Liver (tissue), 9 donors: Measurements from ENCODE around the gene FBXO22. TPM values are rescaled to one million over a fixed set of nuclear protein-coding genes. Genes with fewer than 3 reads are reported as not detected.

ENCODE experiments used
- DNase-seq: peaks from one replicate; pipeline ENCODE4 v3.0.0-alpha.2; 2017; ENCODE audit warnings: low spot score
- H3K27ac ChIP-seq, 2 donors: one replicate each; pipeline ENCODE4 v1.7.0; 2013; ENCODE audit warnings: inconsistent platforms in 2 of 2, low read length in 2 of 2, control low read depth in 1 of 2, low read depth in 1 of 2, mild to moderate bottlenecking in 1 of 2
- H3K27me3 ChIP-seq, 4 donors: one replicate each; pipeline versions ENCODE4 v1.6.1 to v1.7.0; 2013; ENCODE audit warnings: low read length in 3 of 4, inconsistent platforms in 1 of 4, mild to moderate bottlenecking in 1 of 4, moderate library complexity in 1 of 4; ENCODE audit not compliant: control insufficient read depth in 4 of 4, insufficient read depth in 4 of 4
- H3K36me3 ChIP-seq, 4 donors: one replicate each; pipeline versions ENCODE4 v1.6.1 to v1.7.0; 2013; ENCODE audit warnings: low read length in 3 of 4, mild to moderate bottlenecking in 3 of 4, low read depth in 1 of 4, moderate library complexity in 1 of 4; ENCODE audit not compliant: control insufficient read depth in 4 of 4, insufficient read depth in 3 of 4
- H3K4me1 ChIP-seq, 4 donors: one replicate each; pipeline versions ENCODE4 v1.6.1 to v1.7.0; 2013; ENCODE audit warnings: low read length in 3 of 4, mild to moderate bottlenecking in 3 of 4, moderate library complexity in 1 of 4; ENCODE audit not compliant: control insufficient read depth in 4 of 4, insufficient read depth in 4 of 4
- H3K4me3 ChIP-seq, 3 donors: one replicate each; pipeline versions ENCODE4 v1.6.1 to v1.7.0; 2013; ENCODE audit warnings: low read length in 3 of 3, control low read depth in 1 of 3, low read depth in 1 of 3, mild to moderate bottlenecking in 1 of 3
- H3K9ac ChIP-seq, 2 donors: one replicate each; pipeline ENCODE4 v1.7.0; 2013; ENCODE audit warnings: low read length in 2 of 2, mild to moderate bottlenecking in 2 of 2, moderate library complexity in 2 of 2, control low read depth in 1 of 2, low read depth in 1 of 2
- H3K9me3 ChIP-seq, 4 donors: one replicate each; pipeline versions ENCODE4 v1.6.1 to v1.7.0; 2013; ENCODE audit warnings: low read length in 3 of 4; ENCODE audit not compliant: control insufficient read depth in 4 of 4
- ATF3 ChIP-seq: IDR thresholded peaks from 2 replicates; pipeline ENCODE4 v1.6.1; 2016; ENCODE audit warnings: antibody characterized with exemption
- EGR1 ChIP-seq, 2 donors: IDR thresholded peaks; 2 replicates each; pipeline ENCODE4 v1.6.1; 2016 to 2018; ENCODE audit warnings: antibody characterized with exemption in 2 of 2, low read depth in 2 of 2
- FOXA1 ChIP-seq: IDR thresholded peaks from 2 replicates; pipeline ENCODE4 v1.6.1; 2016; ENCODE audit warnings: antibody characterized with exemption
- FOXA2 ChIP-seq: IDR thresholded peaks from 2 replicates; pipeline ENCODE4 v1.6.1; 2016; ENCODE audit warnings: antibody characterized with exemption
- GABPA ChIP-seq, 2 donors: IDR thresholded peaks in 1 of 2; conservative IDR thresholded peaks in 1 of 2; 2 replicates each; pipeline ENCODE4 v1.6.1; 2016; ENCODE audit warnings: antibody characterized with exemption in 2 of 2, mild to moderate bottlenecking in 1 of 2, moderate library complexity in 1 of 2
- JUND ChIP-seq, 2 donors: IDR thresholded peaks; 2 replicates each; pipeline ENCODE4 v1.6.1; 2016; ENCODE audit warnings: antibody characterized with exemption in 2 of 2
- MAX ChIP-seq: IDR thresholded peaks from 2 replicates; pipeline ENCODE4 v1.6.1; 2016; ENCODE audit warnings: antibody characterized with exemption
- NR2F2 ChIP-seq: IDR thresholded peaks from 2 replicates; pipeline ENCODE4 v1.6.1; 2016; ENCODE audit warnings: antibody characterized with exemption
- RAD21 ChIP-seq, 2 donors: IDR thresholded peaks; 2 replicates each; pipeline ENCODE4 v1.6.1; 2016; ENCODE audit warnings: antibody characterized with exemption in 2 of 2, mild to moderate bottlenecking in 2 of 2
- RXRA ChIP-seq, 2 donors: IDR thresholded peaks; 2 replicates each; pipeline ENCODE4 v1.6.1; 2017 to 2018; ENCODE audit warnings: antibody characterized with exemption in 2 of 2, mild to moderate bottlenecking in 1 of 2
- SP1 ChIP-seq: IDR thresholded peaks from 2 replicates; pipeline ENCODE4 v1.6.1; 2018; ENCODE audit warnings: antibody characterized with exemption, mild to moderate bottlenecking
- TAF1 ChIP-seq: conservative IDR thresholded peaks from 2 replicates; pipeline ENCODE4 v1.6.1; 2016; ENCODE audit warnings: antibody characterized with exemption, mild to moderate bottlenecking
- YY1 ChIP-seq: IDR thresholded peaks from 2 replicates; pipeline ENCODE4 v1.6.1; 2016; ENCODE audit warnings: antibody characterized with exemption, mild to moderate bottlenecking
- ZBTB33 ChIP-seq: IDR thresholded peaks from 2 replicates; pipeline ENCODE4 v1.6.1; 2016; ENCODE audit warnings: antibody characterized with exemption
- whole genome bisulfite sequencing: extraction: QIAGEN DNeasy Blood & Tissue Kit; methylation state at CpG from one replicate; pipeline ENCODE4 v1.1.7; 2013; 5-methylcytosine and 5-hydroxymethylcytosine counted together
- polyA plus RNA-seq, 2 donors: library from polyadenylated mRNA; stranded (reverse) in 1 of 2; unstranded in 1 of 2; fragments of 200-250 nt in 1 of 2; fragments of >200 nt in 1 of 2; fragmentation: Nextera tagmentation in 1 of 2; extraction: Ambion mirVana in 1 of 2; gene quantifications; one replicate each; pipeline versions ENCODE4 v1.2.1 to v1.2.3, GENCODE V29; 2013 to 2015
- total RNA-seq, 2 donors: library from RNA; depleted of rRNA; stranded (reverse); fragments of >200 nt; gene quantifications; one replicate each; pipeline ENCODE4 v1.2.3, GENCODE V29; 2014
- TF ChIP-seq, protein P1 (sequence below): fragments of 150-350 bp; IDR thresholded peaks from 2 replicates; pipeline ENCODE4 v1.5.1; 2017; ENCODE audit warnings: improper control_type of control experiment, low read depth, low read length; ENCODE audit not compliant: missing input control
- TF ChIP-seq, protein P2 (sequence below): IDR thresholded peaks from 2 replicates; pipeline ENCODE4 v1.6.1; 2016; ENCODE audit warnings: antibody characterized with exemption, mild to moderate bottlenecking
- donor health status: healthy.
- donor health status: healthy.
- donor health status: healthy.
- donor health status: healthy.
- donor health status: healthy.

FBXO22 gene
- total RNA-seq (10 to 100 TPM; 23.1 to 40.8 TPM), polyA plus RNA-seq (10 to 100 TPM; 16.8 to 40.6 TPM)

DNA sequence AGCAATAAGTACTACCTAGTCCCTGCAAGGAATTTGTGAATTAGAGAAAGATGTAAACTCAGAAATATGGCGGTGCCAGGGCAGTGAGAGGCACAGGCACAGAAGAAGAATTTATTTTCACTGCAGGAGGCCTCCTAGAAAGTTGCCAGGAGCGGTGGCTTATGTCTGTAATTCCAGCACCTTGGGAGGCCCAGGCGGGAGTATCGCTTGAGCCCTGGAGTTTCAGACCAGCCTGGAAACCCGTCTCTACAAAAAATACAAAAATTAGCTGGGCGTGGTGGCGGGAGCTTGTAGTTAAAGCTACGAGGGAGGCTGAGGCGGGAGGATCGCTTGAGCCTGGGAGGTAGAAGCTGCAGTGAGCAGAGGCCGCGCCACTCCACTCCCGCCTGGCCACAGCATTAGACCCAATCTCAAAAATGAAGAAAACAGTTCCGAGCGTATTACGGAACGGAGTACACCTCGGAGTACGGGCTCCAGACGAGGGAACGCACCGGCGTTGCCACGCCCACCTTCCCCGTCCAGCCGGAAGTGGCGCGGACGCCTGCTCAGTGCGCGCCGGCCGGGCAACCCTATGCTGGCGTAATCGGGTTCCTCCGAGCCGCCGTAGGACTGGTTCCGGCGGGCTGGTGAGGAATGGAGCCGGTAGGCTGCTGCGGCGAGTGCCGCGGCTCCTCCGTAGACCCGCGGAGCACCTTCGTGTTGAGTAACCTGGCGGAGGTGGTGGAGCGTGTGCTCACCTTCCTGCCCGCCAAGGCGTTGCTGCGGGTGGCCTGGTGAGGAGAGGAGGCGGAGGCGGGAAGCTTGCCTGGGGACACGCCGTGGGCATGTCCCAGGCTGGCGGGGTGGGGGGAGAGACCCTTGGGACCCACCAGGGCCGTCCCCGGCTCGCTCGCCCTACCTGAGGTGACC, at the start of gene FBXO22:
TSS of gene FBXO22 (plus strand) at position 548 of the 909 bp plus-strand sequence. CDS start at position 634, 86 bp downstream.
- Histone ChIP-seq H3K4me3 (peak within 1 kb of the TSS; percentile 68 to 99 (median 94)), H3K27me3 (no peaks in the 10 kb centered on the region), H3K9me3 (no peaks in the 10 kb centered on the region), H3K4me1 (peaks cover 2 to 42% (median 26%) of the 10 kb centered on the region in 4 donors), H3K27ac (peak within 1 kb of the TSS; percentile 83 to 91), H3K9ac (peak within 1 kb of the TSS; percentile 43 to 96), H3K36me3 (peaks cover 2 to 7% (median 4%) of the 10 kb centered on the region in 4 donors)
- DNase-seq: peak; percentile 91
- TF ChIP-seq FOXA1: no peak
- no peak for TF ChIP-seq ATF3
- peak; percentile 16 to 34 for TF ChIP-seq RXRA (IDR thresholded peaks at IDR 0.05)
- peak; percentile 47 for TF ChIP-seq TAF1
- peak; percentile 64 for TF ChIP-seq MAX
- no peak for TF ChIP-seq FOXA2
- TF ChIP-seq ZBTB33: peak; percentile 84
- TF ChIP-seq RAD21 (IDR thresholded peaks at IDR 0.05): peak in 1 of 2 donors; percentile 49
- peak; percentile 89 to 95 for TF ChIP-seq GABPA (IDR thresholded peaks at IDR 0.05 in 1 of 2, conservative IDR thresholded peaks at IDR 0.05 in 1 of 2)
- TF ChIP-seq NR2F2: no peak
- TF ChIP-seq YY1: peak; percentile 92
- TF ChIP-seq, protein P1, sequence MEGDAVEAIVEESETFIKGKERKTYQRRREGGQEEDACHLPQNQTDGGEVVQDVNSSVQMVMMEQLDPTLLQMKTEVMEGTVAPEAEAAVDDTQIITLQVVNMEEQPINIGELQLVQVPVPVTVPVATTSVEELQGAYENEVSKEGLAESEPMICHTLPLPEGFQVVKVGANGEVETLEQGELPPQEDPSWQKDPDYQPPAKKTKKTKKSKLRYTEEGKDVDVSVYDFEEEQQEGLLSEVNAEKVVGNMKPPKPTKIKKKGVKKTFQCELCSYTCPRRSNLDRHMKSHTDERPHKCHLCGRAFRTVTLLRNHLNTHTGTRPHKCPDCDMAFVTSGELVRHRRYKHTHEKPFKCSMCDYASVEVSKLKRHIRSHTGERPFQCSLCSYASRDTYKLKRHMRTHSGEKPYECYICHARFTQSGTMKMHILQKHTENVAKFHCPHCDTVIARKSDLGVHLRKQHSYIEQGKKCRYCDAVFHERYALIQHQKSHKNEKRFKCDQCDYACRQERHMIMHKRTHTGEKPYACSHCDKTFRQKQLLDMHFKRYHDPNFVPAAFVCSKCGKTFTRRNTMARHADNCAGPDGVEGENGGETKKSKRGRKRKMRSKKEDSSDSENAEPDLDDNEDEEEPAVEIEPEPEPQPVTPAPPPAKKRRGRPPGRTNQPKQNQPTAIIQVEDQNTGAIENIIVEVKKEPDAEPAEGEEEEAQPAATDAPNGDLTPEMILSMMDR: no peak
- peak in 1 of 2 donors; percentile 68 for TF ChIP-seq EGR1 (IDR thresholded peaks at IDR 0.05; ENCODE audit: low read depth in 2 of 2)
- TF ChIP-seq, protein P2, sequence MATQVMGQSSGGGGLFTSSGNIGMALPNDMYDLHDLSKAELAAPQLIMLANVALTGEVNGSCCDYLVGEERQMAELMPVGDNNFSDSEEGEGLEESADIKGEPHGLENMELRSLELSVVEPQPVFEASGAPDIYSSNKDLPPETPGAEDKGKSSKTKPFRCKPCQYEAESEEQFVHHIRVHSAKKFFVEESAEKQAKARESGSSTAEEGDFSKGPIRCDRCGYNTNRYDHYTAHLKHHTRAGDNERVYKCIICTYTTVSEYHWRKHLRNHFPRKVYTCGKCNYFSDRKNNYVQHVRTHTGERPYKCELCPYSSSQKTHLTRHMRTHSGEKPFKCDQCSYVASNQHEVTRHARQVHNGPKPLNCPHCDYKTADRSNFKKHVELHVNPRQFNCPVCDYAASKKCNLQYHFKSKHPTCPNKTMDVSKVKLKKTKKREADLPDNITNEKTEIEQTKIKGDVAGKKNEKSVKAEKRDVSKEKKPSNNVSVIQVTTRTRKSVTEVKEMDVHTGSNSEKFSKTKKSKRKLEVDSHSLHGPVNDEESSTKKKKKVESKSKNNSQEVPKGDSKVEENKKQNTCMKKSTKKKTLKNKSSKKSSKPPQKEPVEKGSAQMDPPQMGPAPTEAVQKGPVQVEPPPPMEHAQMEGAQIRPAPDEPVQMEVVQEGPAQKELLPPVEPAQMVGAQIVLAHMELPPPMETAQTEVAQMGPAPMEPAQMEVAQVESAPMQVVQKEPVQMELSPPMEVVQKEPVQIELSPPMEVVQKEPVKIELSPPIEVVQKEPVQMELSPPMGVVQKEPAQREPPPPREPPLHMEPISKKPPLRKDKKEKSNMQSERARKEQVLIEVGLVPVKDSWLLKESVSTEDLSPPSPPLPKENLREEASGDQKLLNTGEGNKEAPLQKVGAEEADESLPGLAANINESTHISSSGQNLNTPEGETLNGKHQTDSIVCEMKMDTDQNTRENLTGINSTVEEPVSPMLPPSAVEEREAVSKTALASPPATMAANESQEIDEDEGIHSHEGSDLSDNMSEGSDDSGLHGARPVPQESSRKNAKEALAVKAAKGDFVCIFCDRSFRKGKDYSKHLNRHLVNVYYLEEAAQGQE: peak; percentile 89
- TF ChIP-seq SP1: peak; percentile 64
- TF ChIP-seq JUND (IDR thresholded peaks at IDR 0.05): peak in 1 of 2 donors; percentile 32
- WGBS: 3% methylated on average over 63 of the region's 63 CpGs
